Pulmonary artery endothelial cell (primary cell): ENCODE measurements around the gene RRP9. TPM values are rescaled to one million over a fixed set of nuclear protein-coding genes. Genes with fewer than 3 reads are reported as not detected.

Source experiments
- DNase-seq: peaks from one replicate; pipeline ENCODE4 v3.0.0-alpha.2; 2011; ENCODE audit warnings: low read depth, low spot score
- total RNA-seq: library from RNA; depleted of rRNA; stranded (reverse); fragments of >200 nt; gene quantifications from 2 replicates; pipeline ENCODE4 v1.2.3, GENCODE V29; 2014

RRP9 gene
- total RNA-seq, 1 donor from 2014 or later: 33.2 TPM

DNA sequence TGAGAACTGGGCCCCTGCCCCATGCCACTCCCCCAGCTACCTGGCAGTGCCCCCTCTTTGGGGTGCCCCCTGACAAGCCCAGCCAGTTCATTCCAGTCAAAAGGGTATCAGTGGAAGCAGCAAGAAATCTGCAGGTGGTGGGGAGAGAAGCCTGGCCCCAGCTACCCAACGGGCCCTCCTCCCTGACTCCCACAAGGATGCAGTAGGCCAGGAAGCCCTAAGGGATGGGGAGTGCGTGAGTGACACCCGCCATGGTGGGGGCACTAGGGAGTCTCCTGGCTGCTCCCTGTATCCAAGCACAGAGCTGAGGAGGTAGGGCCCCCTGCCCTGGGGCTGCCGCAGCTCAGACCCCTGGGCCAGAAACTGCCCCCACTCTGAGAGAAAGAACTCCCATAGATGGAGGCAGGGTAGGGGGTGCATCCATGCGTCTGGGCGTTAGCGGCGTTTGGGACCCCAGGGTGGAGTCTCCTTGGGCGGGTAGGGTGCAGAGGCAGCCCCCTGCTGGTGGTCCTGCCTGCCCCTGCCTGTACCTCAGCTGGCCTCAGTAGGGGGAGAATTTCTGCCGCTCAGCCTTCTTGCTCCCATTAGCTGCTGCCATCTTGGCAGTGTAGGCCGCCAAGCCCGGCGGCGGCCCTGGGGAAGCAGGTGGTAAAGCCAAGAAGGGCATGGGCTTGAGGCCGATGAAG is 16.0 kb upstream of the RRP9 start:
- no peak for DNase-seq

DNA sequence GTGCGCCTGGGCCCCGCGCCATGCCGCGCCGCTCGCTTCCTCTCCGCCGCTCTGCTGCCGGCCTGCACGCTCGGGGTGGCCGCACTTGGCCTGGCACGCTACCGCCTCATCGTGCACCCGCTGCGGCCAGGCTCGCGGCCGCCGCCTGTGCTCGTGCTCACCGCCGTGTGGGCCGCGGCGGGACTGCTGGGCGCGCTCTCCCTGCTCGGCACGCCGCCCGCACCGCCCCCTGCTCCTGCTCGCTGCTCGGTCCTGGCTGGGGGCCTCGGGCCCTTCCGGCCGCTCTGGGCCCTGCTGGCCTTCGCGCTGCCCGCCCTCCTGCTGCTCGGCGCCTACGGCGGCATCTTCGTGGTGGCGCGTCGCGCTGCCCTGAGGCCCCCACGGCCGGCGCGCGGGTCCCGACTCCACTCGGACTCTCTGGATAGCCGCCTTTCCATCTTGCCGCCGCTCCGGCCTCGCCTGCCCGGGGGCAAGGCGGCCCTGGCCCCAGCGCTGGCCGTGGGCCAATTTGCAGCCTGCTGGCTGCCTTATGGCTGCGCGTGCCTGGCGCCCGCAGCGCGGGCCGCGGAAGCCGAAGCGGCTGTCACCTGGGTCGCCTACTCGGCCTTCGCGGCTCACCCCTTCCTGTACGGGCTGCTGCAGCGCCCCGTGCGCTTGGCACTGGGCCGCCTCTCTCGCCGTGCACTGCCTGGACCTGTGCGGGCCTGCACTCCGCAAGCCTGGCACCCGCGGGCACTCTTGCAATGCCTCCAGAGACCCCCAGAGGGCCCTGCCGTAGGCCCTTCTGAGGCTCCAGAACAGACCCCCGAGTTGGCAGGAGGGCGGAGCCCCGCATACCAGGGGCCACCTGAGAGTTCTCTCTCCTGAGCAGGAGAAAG is 14.4 kb upstream of the RRP9 start:
- no peak for DNase-seq

DNA sequence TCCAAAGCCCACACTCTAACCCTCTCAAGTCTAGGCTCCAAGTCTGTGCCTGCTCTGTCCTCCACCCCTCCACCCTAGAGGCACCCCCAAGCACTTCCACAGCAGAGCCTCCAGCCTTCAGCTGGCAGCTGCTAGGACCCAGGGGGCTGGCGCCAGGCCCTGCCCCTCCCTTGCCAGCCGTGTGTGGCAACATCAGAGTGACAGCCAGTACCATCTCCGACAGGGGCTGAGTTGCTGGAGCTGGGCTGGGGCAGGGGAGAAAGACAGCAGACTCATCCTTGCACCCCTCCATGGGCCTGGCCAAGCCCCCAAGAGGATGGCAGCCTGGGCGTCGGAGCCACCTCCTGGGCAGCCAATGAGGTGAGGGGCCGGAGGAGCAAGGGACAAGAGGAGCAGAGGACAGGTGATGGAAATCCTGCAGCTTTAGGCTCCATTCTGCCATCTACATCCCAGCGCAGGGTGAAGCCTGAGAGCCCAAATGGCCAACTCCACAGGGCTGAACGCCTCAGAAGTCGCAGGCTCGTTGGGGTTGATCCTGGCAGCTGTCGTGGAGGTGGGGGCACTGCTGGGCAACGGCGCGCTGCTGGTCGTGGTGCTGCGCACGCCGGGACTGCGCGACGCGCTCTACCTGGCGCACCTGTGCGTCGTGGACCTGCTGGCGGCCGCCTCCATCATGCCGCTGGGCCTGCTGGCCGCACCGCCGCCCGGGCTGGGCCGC is 13.6 kb upstream of the RRP9 start, which contains the start of gene GPR62:
Gene GPR62, plus strand, starts transcription at position 207 of the 718 bp plus-strand sequence. Its CDS starts 272 bp downstream, at position 479.
- DNase-seq: no peak

DNA sequence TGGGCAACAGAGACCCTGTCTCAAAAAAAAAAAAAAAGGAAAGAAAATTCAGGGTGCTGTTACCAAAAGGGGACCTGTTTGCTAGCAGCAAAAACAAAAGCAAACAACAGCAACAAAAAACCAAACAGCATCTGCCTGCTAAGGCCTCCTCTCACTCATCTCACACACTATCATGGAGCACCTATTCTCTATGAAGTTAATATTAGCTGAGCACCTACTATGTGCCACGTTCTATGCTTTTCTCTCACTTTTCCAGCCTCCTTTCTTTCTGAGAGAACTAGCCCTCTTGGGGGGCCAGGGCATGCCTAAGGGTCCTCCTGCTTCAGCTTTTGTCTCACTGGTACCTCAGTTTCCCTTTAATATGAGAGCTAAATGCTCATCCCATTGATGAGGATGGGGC is 13.0 kb upstream of the RRP9 start:
- DNase-seq: no peak

DNA sequence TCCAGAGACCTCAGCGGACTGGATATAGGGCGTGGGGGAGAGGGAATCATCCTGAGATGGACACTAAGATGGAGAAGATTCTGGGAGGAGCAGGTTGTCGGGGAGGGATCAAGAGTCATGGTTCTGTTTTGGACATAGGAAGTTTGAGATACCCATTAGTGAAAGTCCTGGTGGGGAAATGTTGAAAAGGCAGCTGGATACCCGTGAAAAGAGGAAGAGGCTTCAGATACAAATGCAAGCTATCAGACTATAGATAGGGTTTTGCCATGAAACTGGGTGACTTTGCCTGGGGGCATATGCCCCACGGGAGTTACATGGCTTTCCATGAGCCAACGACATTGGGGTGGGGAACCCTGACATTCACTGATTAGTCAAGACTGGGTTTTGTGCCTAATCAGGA is 12.4 kb upstream of the RRP9 start:
- no peak for DNase-seq

DNA sequence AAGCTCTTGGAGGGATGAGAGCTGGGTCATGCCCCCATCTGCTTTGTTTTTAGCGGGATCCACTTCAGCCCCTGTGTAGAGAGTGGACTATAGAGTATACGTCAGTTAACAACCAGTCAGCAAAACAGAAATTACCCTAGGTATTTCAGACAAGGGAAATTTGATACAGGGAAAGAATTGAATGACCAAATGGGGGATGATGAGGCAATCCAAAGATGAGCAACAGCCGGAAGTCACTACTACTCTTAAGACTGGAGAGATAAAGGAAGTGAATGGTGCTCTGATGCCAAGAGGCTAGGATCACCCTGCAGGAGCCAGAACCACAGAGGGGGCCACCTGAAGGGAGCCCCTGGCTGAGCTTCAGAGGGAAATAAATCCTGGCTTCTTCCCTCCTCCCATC is 11.7 kb upstream of the RRP9 start:
- DNase-seq: no peak

DNA sequence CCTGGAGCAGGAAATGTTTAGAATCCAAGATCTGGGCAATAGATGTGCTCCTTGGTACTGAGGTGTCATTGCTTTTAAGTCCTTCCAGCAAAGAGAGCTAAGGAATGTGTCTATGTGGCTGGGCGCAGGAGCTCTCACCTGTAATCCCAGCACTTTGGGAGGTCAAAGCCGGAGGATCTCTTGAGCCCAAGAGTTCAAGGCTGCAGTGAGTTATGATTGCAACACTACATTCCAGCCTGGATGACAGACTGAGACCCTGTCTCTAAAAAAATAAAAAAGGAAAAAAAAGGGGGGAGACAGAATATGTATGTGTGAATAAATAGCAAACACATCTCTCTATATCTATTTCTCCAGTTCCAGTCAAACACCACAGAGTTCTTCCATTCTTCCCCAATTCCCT is 9.2 kb upstream of the RRP9 start:
- no peak for DNase-seq

DNA sequence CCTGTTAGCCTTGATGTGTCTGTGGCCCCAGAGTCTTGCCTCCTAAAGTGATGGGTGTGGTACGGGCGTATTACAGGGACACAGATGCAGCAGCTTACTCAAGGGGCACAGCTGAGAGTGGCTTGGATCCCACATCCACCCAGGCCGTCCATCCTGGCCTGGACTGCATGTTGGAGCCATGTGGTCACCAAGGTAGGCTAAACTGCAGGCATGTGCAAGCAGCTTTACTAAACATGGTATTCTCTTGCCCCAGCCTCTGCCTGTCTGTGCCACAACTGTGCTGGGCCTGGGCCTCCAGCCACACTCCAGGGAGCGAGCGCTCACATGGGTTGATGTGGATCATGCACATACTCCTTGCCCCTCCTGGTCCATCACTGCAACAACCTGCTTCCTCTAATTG is 7.4 kb upstream of the RRP9 start:
- no peak for DNase-seq

DNA sequence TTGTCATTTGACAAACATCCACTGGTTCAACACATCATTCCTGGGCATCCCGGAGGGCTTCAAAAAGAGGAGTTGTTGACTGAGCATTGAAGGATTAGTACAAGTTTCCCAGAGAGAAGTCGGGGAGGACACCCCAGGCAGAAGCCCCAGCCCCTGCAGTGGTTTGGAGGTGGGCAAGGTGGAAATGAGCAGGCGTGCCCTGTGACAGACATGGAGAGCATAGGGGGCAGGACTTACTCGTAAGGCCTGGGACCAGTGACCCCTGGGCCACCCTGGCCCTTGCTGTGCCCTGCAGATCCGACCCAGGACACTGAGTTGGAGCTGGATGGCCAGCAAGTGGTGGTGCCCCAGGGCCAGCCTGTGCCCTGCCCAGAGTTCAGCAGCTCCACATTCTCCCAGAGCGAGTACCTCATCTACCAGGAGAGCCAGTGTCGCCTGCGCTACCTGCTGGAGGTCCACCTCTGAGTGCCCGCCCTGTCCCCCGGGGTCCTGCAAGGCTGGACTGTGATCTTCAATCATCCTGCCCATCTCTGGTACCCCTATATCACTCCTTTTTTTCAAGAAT is 6.4 kb upstream of the RRP9 start:
- no peak for DNase-seq

DNA sequence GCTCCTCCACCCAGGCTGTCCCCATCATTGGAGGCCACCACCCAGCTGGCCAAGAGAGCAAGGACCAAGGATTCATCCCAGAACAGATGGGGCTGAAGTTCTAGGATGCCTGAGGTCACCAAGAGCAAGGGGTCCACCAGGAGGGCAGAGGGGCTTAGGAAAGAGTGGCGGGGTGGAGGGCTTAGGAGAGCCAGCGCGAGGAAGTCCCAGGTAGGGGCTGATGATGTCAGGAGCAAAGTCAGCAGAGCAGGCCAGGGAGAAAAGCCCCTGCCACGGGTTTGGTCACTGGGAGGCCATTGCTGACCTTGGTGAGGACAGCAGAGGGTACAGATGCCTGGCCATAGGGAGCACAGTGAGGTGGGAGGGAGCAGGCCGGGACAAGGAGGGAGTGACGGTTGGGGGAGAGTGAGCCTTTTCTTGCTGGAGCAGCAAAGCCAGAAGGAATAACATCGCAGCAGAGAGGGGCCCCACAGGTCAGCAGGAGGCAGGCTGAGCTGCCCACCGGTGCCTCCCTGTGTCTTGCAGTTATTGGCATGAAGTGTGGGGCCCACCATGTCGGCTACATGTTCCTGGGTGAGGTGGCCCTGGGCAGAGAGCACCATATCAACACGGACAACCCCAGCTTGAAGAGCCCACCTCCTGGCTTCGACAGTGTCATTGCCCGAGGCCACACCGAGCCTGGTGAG is 5.7 kb upstream of the RRP9 start:
- no peak for DNase-seq

DNA sequence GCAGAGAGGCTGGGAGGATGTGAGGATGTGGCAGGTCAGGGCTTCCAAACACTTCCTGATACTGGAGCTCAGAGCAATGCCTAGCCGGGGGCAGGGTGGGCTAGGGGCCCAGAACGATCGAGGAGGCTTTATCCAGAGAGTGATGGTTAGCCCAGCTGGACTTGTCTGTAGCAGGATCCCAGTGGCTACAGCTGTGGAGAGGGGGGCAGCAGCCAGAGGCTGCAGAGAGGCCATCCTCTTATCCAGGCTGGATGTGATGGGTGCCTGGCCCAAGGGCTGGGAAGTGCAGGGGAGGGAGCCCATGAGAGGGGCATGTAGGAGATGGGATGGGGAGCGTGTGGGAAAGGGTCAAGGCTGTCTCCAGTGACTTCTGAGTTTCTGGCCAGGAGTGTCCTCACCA is 5.1 kb upstream of the RRP9 start:
- DNase-seq: no peak

DNA sequence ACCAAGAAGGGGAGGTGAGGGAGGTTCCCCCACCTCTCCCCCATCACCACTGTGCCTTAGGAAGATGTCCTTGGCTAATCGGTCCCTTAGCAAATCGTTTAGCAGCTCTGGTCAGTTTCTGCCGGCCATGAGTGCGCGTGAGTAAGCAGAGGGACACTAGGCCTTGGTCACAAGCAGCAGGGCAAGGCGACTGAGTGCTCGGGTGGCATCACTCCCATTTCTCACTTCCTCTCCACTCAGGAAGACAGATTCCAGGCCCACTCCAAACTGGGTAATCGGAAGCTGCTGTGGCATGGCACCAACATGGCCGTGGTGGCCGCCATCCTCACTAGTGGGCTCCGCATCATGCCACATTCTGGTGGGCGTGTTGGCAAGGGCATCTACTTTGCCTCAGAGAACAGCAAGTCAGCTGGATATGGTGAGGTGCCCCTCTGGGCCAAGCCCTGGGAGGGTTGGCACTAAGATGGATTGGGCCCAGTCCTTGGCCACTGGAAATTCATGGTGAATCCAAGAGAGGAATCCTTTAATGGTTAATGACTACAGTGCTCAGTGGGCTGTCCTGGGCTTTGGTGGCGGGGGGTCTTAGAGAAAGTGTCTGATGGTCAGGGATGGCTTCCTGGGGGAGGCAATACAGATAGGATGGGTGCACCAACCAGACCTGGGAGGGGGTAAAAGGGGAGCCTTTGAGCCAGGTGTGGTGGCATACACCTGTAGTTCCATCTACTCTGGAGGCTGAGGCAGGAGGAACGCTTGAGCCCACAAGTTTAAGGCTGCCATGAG is 4.4 kb upstream of the RRP9 start:
- DNase-seq: no peak

DNA sequence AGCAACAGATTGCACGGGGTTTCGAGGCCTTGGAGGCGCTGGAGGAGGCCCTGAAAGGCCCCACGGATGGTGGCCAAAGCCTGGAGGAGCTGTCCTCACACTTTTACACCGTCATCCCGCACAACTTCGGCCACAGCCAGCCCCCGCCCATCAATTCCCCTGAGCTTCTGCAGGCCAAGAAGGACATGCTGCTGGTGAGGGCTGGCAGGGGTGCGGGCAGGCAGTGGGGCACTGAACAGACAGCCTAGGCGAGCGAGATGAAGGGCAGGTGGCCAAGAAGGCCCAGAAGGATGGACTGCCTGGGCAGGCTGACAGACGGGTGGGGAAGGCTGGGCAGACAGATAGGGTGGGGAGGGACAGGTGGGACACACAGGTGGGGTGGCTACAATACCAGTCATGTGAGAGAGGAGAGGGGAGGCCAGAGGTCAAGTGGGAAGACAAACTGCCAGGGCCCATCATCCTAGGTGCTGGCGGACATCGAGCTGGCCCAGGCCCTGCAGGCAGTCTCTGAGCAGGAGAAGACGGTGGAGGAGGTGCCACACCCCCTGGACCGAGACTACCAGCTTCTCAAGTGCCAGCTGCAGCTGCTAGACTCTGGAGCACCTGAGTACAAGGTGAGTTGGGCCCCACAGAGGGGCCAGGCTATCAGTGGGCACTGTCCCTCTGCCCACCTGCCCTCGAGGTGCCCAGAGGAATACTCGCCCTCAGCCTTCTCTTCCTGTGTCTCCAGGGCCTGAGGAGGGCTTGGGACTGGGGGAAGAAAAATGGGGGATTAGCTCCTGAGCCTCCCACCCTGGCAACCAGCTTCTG is 3.5 kb upstream of the RRP9 start:
- DNase-seq: no peak

DNA sequence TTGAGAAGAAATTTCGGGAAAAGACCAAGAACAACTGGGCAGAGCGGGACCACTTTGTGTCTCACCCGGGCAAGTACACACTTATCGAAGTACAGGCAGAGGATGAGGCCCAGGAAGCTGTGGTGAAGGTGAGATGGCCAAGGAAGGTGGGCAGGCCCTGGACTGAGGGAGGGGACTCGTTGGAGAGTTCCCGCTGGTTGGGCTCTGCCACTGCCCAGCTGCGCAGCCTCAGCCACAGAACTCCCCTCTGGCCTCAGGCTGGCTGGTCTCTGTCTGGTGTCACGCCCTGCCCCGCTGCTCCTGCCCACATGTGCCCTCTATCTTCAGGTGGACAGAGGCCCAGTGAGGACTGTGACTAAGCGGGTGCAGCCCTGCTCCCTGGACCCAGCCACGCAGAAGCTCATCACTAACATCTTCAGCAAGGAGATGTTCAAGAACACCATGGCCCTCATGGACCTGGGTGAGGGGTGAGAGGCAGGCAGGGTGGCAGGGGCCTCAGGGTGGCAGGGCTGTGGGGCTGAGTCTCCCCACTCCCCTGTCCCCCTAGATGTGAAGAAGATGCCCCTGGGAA is 2.8 kb upstream of the RRP9 start:
- no peak for DNase-seq

DNA sequence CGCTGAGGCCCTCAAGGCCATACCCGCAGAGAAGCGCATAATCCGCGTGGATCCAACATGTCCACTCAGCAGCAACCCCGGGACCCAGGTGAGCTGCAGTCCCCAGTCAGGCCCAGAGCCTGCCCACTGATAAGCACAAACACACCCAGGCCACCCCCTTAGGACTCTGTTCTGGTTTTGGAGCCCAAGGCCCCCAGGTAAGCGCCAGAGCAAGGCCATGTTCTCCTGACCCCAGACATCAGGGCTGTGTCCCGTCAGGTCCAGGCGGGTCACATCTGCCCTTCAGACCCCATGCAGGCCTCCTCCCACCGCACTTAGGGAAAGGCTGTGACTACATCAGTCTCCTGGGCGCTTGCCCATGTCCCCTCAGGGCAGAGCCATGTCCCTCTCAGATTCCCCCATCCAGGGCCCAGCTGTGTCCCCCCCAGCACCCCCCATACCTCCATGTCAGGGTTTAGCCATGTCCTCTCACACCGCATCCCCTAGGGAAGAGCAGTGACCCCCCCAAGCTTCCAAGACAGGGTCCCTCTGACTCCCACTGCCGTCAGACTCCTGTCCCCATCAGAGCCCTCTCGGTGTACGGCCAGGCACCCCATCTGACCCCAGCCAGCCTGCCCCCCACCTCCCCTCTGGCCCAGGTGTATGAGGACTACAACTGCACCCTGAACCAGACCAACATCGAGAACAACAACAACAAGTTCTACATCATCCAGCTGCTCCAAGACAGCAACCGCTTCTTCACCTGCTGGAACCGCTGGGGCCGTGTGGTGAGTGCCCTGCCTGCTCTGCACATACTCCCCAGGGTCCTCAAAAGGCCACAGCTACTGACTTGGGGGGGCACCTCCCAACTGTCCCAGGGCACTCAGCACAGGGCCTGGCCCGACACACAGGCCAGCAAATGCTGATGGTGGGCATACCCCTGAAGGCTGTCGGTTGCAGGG is 2.0 kb upstream of the RRP9 start:
- no peak for DNase-seq

DNA sequence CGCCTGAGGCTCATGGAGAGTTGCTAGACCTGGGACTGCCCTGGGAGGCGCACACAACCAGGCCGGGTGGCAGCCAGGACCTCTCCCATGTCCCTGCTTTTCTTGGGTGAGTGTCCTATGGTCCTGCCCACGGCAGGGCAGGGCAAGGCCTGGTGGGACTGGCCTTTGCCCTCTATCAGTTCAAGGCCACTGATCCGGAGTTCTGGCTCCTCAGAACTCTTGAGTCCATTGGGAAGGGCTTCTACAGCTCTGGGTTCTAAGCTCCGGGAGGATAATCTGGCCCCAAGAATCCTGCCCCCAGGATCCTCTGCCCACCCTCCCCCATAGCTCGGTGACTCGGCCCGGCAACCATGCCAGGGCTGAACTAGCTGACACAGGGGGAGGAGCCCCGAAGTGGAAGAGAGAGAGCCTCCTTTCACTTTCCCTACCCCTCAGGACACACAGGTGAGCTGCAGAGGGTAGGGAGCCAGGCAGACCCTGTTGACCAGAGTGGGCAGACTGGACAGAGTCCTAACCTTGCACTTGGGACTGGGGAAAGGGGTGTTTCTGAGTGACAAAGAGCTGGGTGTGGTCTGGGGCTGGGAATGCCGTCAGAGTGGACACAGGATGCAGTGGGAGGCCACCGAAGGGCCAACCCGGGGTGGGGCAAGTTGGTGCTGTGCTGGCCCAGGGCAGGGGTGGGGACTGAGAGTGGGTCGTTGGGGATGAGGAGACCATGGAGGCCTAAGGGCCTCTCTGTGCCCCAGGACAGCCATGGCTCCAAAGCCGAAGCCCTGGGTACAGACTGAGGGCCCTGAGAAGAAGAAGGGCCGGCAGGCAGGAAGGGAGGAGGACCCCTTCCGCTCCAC is 1.1 kb upstream of the RRP9 start:
- no peak for DNase-seq

DNA sequence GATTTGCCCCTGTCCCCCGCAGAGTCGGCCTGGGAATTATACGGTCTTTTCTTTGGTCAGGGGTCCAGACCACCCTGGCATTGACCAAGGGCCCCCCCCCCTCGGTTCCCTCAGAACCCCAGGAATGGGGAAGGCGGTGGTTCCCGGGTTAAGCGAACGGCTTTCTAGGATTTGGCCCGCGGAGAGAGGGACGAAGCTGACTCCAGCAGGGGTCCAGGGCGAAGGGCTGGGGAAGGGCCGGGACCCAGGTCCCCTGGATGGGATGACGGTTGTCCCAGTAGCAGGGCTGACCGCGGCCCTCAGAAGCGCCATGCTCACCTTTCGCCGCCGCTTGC is 274 bp downstream of the RRP9 start:
- DNase-seq: no peak
